ENCODE results near the gene MESP2.

- no peak for TF ChIP-seq CTCF (IDR thresholded peaks at IDR 0.05; ENCODE audit: poor library complexity)
- no peak for TF ChIP-seq EZH2 (IDR thresholded peaks at IDR 0.05; ENCODE audit: borderline replicate concordance)
- TF ChIP-seq EZH2phosphoT487 (IDR thresholded peaks at IDR 0.05; ENCODE audit: low read depth, severe bottlenecking, unreplicated experiment), result no peak
Observed at GRCh38 chr15:89809093-89809786, 33.1 kb downstream of the MESP2 start.

Measured in hepatocyte (in vitro differentiated cells).